ENCODE data around the gene RNGTT.

RNGTT gene

GRCh38 chr6:88890860-88891845 lies 72.3 kb downstream of the RNGTT start:
- Histone ChIP-seq H3K4me1 (ENCODE audit: control insufficient read depth in 5 of 5, insufficient read depth in 5 of 5, low read length in 5 of 5) (no peaks in the 10 kb centered on the region), H3K9ac (ENCODE audit: low read length in 5 of 5) (no peak overlapping the region), H3K36me3 (ENCODE audit: control insufficient read depth in 5 of 5, insufficient read depth in 5 of 5, low read length in 5 of 5) (peaks cover 3 to 13% (median 10%) of the 10 kb centered on the region in 5 donors), H3K27me3 (ENCODE audit: control insufficient read depth in 5 of 5, insufficient read depth in 4 of 5, low read length in 5 of 5) (no peaks in the 10 kb centered on the region), H3K4me3 (ENCODE audit: low read depth in 1 of 5, low read length in 5 of 5) (no peak overlapping the region), H3K27ac (ENCODE audit: low read depth, low read length) (no peak overlapping the region), H3K9me3 (ENCODE audit: control insufficient read depth in 5 of 5, low read length in 5 of 5) (no peaks in the 10 kb centered on the region)

DNA sequence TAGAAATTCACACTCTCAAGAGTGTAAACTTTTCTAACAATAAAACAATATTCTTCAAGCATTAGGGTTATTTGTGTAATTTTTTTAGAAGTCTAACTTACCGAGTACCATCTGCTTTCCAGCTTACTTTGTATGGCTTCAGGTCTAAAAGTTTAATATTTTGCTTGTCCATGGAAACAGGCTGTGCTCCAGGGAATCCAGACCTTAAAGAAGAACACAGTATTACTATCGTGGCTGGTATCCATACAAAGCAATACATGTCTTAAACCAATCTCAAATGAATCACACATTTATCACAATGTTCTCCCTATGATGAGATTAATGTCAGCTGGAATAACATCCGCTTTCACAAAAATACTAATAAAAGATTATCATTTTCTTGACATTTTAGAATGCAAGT lies 73.0 kb downstream of the RNGTT start:
- Histone ChIP-seq H3K9me3 (ENCODE audit: control insufficient read depth in 5 of 5, low read length in 5 of 5) (no peaks in the 10 kb centered on the region), H3K4me3 (ENCODE audit: low read depth in 1 of 5, low read length in 5 of 5) (no peak overlapping the region), H3K9ac (ENCODE audit: low read length in 5 of 5) (no peak overlapping the region), H3K36me3 (ENCODE audit: control insufficient read depth in 5 of 5, insufficient read depth in 5 of 5, low read length in 5 of 5) (peaks cover 3 to 13% (median 10%) of the 10 kb centered on the region in 5 donors), H3K4me1 (ENCODE audit: control insufficient read depth in 5 of 5, insufficient read depth in 5 of 5, low read length in 5 of 5) (no peaks in the 10 kb centered on the region), H3K27me3 (ENCODE audit: control insufficient read depth in 5 of 5, insufficient read depth in 4 of 5, low read length in 5 of 5) (no peaks in the 10 kb centered on the region), H3K27ac (ENCODE audit: low read depth, low read length) (no peak overlapping the region)

- Histone ChIP-seq H3K36me3 (ENCODE audit: control insufficient read depth in 5 of 5, insufficient read depth in 5 of 5, low read length in 5 of 5) (peaks cover 0 to 23% (median 0%) of the 10 kb centered on the region in 5 donors), H3K4me3 (ENCODE audit: low read depth in 1 of 5, low read length in 5 of 5) (no peak overlapping the region), H3K27me3 (ENCODE audit: control insufficient read depth in 5 of 5, insufficient read depth in 4 of 5, low read length in 5 of 5) (no peaks in the 10 kb centered on the region), H3K9ac (ENCODE audit: low read length in 5 of 5) (no peak overlapping the region), H3K4me1 (ENCODE audit: control insufficient read depth in 5 of 5, insufficient read depth in 5 of 5, low read length in 5 of 5) (peaks cover 0 to 8% (median 0%) of the 10 kb centered on the region in 5 donors), H3K27ac (ENCODE audit: low read depth, low read length) (no peak overlapping the region), H3K9me3 (ENCODE audit: control insufficient read depth in 5 of 5, low read length in 5 of 5) (no peaks in the 10 kb centered on the region)
Measured at GRCh38 chr6:88884361-88884760, 79.1 kb downstream of the RNGTT start.

DNA sequence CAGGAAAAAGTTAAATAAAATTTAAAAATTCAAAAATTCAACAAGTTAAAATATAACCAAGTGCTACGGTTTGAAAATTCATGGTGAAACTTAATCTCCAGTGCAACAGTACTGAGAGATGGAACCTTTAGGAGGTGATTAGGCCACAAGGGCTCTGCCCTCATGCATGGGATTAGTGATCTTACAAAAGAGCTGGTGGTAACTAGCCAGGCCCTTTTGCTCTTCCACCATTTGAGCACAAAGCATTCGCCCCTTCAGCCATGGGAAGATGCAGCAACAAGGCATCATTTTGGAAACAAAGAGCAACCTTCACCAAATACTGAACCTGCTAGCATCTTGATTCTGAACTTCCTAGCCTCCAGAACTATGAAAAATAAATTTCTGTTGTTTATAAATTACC lies 80.9 kb downstream of the RNGTT start:
- no peaks in the 10 kb centered on the region for H3K27me3 ChIP-seq (ENCODE audit: control insufficient read depth in 5 of 5, insufficient read depth in 4 of 5, low read length in 5 of 5)
- no peak overlapping the region for H3K27ac ChIP-seq (ENCODE audit: low read depth, low read length)
- H3K36me3 ChIP-seq (ENCODE audit: control insufficient read depth in 5 of 5, insufficient read depth in 5 of 5, low read length in 5 of 5): peaks cover 0 to 20% (median 0%) of the 10 kb centered on the region in 5 donors
- H3K4me1 ChIP-seq (ENCODE audit: control insufficient read depth in 5 of 5, insufficient read depth in 5 of 5, low read length in 5 of 5): peaks cover 0 to 8% (median 0%) of the 10 kb centered on the region in 5 donors
- H3K9ac ChIP-seq (ENCODE audit: low read length in 5 of 5): no peak overlapping the region
- H3K4me3 ChIP-seq (ENCODE audit: low read depth in 1 of 5, low read length in 5 of 5): no peak overlapping the region
- no peaks in the 10 kb centered on the region for H3K9me3 ChIP-seq (ENCODE audit: control insufficient read depth in 5 of 5, low read length in 5 of 5)

DNA sequence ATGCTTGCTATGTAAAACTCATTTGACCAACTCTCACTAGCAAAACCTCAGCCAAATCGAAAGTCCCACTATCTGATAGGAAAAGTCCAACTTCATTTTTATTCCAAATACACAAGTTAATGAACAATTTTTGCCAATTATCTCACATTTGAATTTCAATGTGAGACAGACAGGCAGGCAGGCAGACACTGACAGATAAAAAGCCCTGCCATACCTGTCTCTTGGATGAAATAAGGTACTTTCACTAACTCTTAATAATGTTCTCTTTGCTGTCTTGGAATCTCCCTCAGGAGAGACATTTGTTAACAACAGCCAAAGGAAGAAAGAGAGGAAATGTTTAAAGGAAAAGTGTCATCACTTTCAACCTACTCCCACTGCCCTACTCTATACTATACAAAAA lies 82.0 kb downstream of the RNGTT start:
- H3K27ac ChIP-seq (ENCODE audit: low read depth, low read length): no peak overlapping the region

GRCh38 chr6:88880021-88880420 lies 83.4 kb downstream of the RNGTT start:
- no peak overlapping the region for H3K9ac ChIP-seq (ENCODE audit: low read length in 5 of 5)
- H3K4me1 ChIP-seq (ENCODE audit: control insufficient read depth in 5 of 5, insufficient read depth in 5 of 5, low read length in 5 of 5): peaks cover 0 to 8% (median 0%) of the 10 kb centered on the region in 5 donors
- no peak overlapping the region for H3K4me3 ChIP-seq (ENCODE audit: low read depth in 1 of 5, low read length in 5 of 5)
- H3K36me3 ChIP-seq (ENCODE audit: control insufficient read depth in 5 of 5, insufficient read depth in 5 of 5, low read length in 5 of 5): peaks cover 0 to 10% (median 0%) of the 10 kb centered on the region in 5 donors
- no peaks in the 10 kb centered on the region for H3K27me3 ChIP-seq (ENCODE audit: control insufficient read depth in 5 of 5, insufficient read depth in 4 of 5, low read length in 5 of 5)
- no peaks in the 10 kb centered on the region for H3K9me3 ChIP-seq (ENCODE audit: control insufficient read depth in 5 of 5, low read length in 5 of 5)
- no peak overlapping the region for H3K27ac ChIP-seq (ENCODE audit: low read depth, low read length)

More for the DNA sequence above, 82.0 kb downstream of the RNGTT start:
- H3K9ac ChIP-seq (ENCODE audit: low read length in 5 of 5): peak overlapping the region in 2 of 5 donors; percentile 32 to 45
- peaks cover 0 to 15% (median 0%) of the 10 kb centered on the region in 5 donors for H3K36me3 ChIP-seq (ENCODE audit: control insufficient read depth in 5 of 5, insufficient read depth in 5 of 5, low read length in 5 of 5)
- no peaks in the 10 kb centered on the region for H3K9me3 ChIP-seq (ENCODE audit: control insufficient read depth in 5 of 5, low read length in 5 of 5)
- H3K4me1 ChIP-seq (ENCODE audit: control insufficient read depth in 5 of 5, insufficient read depth in 5 of 5, low read length in 5 of 5): peaks cover 0 to 8% (median 0%) of the 10 kb centered on the region in 5 donors
- no peak overlapping the region for H3K4me3 ChIP-seq (ENCODE audit: low read depth in 1 of 5, low read length in 5 of 5)
- no peaks in the 10 kb centered on the region for H3K27me3 ChIP-seq (ENCODE audit: control insufficient read depth in 5 of 5, insufficient read depth in 4 of 5, low read length in 5 of 5)

DNA sequence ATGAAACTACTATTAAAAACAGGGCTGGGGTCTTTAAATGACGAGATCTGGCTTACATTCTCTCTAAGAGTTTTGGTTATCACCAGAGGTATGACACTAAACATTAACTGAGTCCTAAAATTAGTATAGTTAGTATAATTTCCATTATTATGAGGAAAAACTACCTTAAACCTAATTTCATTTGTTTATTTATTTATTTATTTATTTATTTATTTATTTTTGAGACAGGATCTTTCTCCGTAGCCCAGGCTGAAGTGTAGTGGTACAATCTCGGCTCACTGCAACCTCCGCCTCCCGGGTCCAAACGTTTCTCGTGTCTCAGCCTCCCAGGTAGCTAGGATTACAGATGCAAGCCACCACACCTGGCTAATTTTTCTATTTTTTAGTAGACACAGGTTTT lies 85.5 kb downstream of the RNGTT start:
- H3K9ac ChIP-seq (ENCODE audit: low read length in 5 of 5): no peak overlapping the region
- H3K27me3 ChIP-seq (ENCODE audit: control insufficient read depth in 5 of 5, insufficient read depth in 4 of 5, low read length in 5 of 5): no peaks in the 10 kb centered on the region
- H3K27ac ChIP-seq (ENCODE audit: low read depth, low read length): no peak overlapping the region

GRCh38 chr6:88872962-88873361 lies 90.5 kb downstream of the RNGTT start:
- Histone ChIP-seq H3K27me3 (ENCODE audit: control insufficient read depth in 5 of 5, insufficient read depth in 4 of 5, low read length in 5 of 5) (no peaks in the 10 kb centered on the region), H3K27ac (ENCODE audit: low read depth, low read length) (no peak overlapping the region), H3K4me3 (ENCODE audit: low read depth in 1 of 5, low read length in 5 of 5) (no peak overlapping the region), H3K9ac (ENCODE audit: low read length in 5 of 5) (no peak overlapping the region), H3K4me1 (ENCODE audit: control insufficient read depth in 5 of 5, insufficient read depth in 5 of 5, low read length in 5 of 5) (no peaks in the 10 kb centered on the region), H3K9me3 (ENCODE audit: control insufficient read depth in 5 of 5, low read length in 5 of 5) (no peaks in the 10 kb centered on the region), H3K36me3 (ENCODE audit: control insufficient read depth in 5 of 5, insufficient read depth in 5 of 5, low read length in 5 of 5) (no peaks in the 10 kb centered on the region)

More for the DNA sequence above, 85.5 kb downstream of the RNGTT start:
- Histone ChIP-seq H3K4me3 (ENCODE audit: low read depth in 1 of 5, low read length in 5 of 5) (no peak overlapping the region), H3K36me3 (ENCODE audit: control insufficient read depth in 5 of 5, insufficient read depth in 5 of 5, low read length in 5 of 5) (no peaks in the 10 kb centered on the region), H3K4me1 (ENCODE audit: control insufficient read depth in 5 of 5, insufficient read depth in 5 of 5, low read length in 5 of 5) (peaks cover 0 to 8% (median 0%) of the 10 kb centered on the region in 5 donors), H3K9me3 (ENCODE audit: control insufficient read depth in 5 of 5, low read length in 5 of 5) (no peaks in the 10 kb centered on the region)

DNA sequence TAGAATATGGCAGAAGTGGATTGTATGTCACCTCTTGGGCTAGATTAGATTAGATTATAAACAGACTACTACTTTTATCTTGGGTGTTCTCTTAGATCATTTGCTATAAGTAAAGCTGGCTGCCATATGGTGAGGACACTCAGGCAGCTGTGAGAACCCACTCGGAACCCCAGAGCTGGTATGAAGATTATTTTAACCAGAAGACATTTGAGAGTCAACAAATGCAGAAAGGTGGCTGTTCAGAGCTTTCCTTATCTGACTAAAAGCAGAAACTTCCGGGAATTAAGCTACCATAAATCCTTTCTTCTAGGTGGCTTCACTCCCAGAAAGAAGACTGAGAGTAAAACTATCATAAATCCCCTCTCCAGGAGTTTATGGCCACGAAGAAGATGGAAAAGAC lies 91.9 kb downstream of the RNGTT start:
- Histone ChIP-seq H3K4me1 (ENCODE audit: control insufficient read depth in 5 of 5, insufficient read depth in 5 of 5, low read length in 5 of 5) (no peaks in the 10 kb centered on the region), H3K4me3 (ENCODE audit: low read depth in 1 of 5, low read length in 5 of 5) (no peak overlapping the region), H3K9ac (ENCODE audit: low read length in 5 of 5) (no peak overlapping the region), H3K36me3 (ENCODE audit: control insufficient read depth in 5 of 5, insufficient read depth in 5 of 5, low read length in 5 of 5) (no peaks in the 10 kb centered on the region), H3K27ac (ENCODE audit: low read depth, low read length) (no peak overlapping the region), H3K27me3 (ENCODE audit: control insufficient read depth in 5 of 5, insufficient read depth in 4 of 5, low read length in 5 of 5) (no peaks in the 10 kb centered on the region), H3K9me3 (ENCODE audit: control insufficient read depth in 5 of 5, low read length in 5 of 5) (no peaks in the 10 kb centered on the region)

DNA sequence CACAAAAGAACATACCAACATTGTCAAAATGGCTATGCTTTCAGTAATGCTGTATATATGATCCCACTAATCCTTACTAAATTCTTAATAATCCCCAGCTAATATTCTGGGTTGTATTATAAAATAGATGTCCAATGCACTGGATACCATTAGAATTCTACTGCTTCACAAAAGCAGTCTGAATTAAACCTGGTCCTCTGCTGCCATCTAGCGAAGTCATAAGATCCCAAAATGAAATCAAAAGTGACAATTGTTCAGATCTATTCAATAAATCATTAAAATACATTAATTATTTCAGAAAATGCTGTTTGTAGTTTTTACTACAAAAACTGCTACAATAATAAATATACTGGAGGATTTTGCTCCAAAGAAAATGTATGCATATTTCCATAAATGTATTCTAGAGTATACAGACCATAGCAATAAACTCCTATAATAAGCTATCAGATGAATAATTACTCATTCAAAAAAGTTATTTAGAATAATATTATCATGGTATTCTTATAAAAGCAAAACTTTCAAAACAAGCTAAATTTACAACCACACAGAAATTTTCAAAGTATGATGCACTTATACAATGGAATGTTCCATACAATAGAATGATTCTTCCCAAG lies 92.6 kb downstream of the RNGTT start:
- no peaks in the 10 kb centered on the region for H3K4me1 ChIP-seq (ENCODE audit: control insufficient read depth in 5 of 5, insufficient read depth in 5 of 5, low read length in 5 of 5)
- no peaks in the 10 kb centered on the region for H3K27me3 ChIP-seq (ENCODE audit: control insufficient read depth in 5 of 5, insufficient read depth in 4 of 5, low read length in 5 of 5)
- no peak overlapping the region for H3K9ac ChIP-seq (ENCODE audit: low read length in 5 of 5)
- H3K27ac ChIP-seq (ENCODE audit: low read depth, low read length): no peak overlapping the region
- H3K36me3 ChIP-seq (ENCODE audit: control insufficient read depth in 5 of 5, insufficient read depth in 5 of 5, low read length in 5 of 5): no peaks in the 10 kb centered on the region
- no peak overlapping the region for H3K4me3 ChIP-seq (ENCODE audit: low read depth in 1 of 5, low read length in 5 of 5)
- no peaks in the 10 kb centered on the region for H3K9me3 ChIP-seq (ENCODE audit: control insufficient read depth in 5 of 5, low read length in 5 of 5)
